DOHH2 (cell line): ENCODE results near the gene NRAP.

Experiments
- CTCF ChIP-seq: fragments of 200-600 bp; sonication (generic); IDR thresholded peaks from one replicate; pipeline ENCODE4 v1.5.1; 2014; ENCODE audit warnings: antibody characterized with exemption, mild to moderate bottlenecking, low read depth, low read length; ENCODE audit not compliant: poor library complexity, severe bottlenecking
- EZH2phosphoT487 ChIP-seq: fragments of 200-600 bp; sonication (generic); IDR thresholded peaks from 2 replicates; pipeline ENCODE4 v1.6.1; 2017; ENCODE audit warnings: borderline replicate concordance, mild to moderate bottlenecking, antibody characterized with exemption, low read length, moderate library complexity, mixed read lengths

DNA sequence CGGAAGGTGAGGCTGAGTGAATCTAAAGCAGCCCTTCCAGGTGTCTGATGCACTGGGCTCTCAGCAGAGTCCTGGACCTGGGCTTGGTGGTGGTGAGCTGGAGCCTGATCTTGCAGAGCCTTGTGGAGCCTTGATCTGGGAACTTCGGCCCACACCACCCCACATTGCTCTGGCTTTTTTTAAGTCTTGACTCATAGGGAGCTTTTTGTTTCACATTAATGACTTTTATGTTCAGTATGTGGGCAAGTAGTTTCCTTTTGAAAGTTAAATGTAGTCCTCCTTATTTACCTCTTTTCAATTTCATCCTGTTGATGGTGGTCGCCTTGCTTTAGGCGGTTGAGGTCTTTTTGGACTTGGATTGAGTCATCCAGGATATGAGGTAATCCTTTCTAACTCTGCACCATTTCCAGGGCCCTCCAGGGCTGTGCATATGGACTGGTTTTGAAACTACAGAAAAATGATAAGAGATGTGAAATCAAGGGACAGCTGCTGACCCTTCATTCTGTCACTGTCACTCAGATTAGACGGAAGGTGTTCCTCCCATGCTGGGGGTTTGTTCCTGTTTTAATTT, 2.9 kb upstream of the NRAP start:
- TF ChIP-seq CTCF = no peak
- TF ChIP-seq EZH2phosphoT487 = no peak
